Activated CD4-positive, CD25-positive, alpha-beta regulatory T cell (primary cell): ENCODE results near the gene TNRC18.
"Not testable (repeated sequence)": the region's sequence is repeated elsewhere in the genome, so short reads cannot be mapped to it uniquely, and the experiment has no call there.

Experiments used
- DNase-seq, 4 experiments: peaks; one replicate each; lab custom pipeline; 2025; lab: John Stamatoyannopoulos, UW

The TNRC18 gene

DNA sequence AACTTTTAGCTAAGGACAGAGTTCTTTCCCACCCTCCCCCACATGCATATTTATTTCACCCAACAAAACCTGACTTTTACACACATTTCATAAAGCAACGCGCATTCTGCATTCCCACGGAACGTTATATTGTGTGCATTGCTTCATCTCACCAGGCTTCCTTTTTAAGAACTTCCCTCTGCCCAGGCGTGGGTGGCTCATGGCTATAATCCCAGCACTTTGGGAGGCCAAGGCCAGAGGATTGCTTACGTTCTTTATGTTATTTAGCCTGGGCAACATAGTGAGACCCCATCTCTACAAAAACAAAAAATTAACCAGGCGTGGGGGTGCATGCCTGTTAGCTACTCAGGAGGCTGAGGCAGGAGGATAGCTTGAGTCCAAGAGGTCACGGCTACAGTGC, 155.8 kb downstream of the TNRC18 start:
- not testable (repeated sequence) for DNase-seq

- DNase-seq = no peak
Observed at GRCh38 chr7:5266191-5267028, 157.2 kb downstream of the TNRC18 start.

- no peak for DNase-seq
Observed at GRCh38 chr7:5265320-5266190, 158.1 kb downstream of the TNRC18 start.

- DNase-seq = not testable (repeated sequence)
Observed at GRCh38 chr7:5263066-5263465, 160.6 kb downstream of the TNRC18 start.

DNA sequence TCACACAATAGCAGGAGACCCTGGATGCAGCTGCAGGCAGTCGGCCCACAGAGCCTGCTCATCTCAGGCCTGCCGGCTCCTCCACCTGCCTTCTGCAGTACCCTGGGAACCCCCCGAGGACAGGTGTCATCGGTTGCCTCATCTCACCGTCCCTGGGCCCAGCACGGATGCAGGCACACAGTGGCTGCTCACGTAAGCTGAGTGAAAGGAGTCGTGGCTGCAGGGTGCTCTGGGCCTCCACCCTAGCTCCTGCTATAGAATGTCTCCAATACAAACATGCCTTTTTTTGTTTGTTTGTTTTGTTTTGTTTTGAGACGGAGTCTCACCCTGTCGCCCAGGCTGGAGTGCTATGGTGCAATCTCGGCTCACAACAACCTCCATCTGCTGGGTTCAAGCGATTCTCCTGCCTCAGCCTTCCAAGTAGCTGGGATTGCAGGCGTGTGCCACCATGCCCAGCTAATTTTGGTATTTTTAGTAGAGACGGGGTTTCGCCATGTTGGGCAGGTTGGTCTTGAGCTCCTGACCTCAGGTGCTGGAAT, 163.0 kb downstream of the TNRC18 start:
- DNase-seq = not testable (repeated sequence)
